ENCODE results near the gene CHRND.
"Not testable (repeated sequence)": the region's sequence is repeated elsewhere in the genome, so short reads cannot be mapped to it uniquely, and the experiment has no call there.

Gene CHRND

DNA sequence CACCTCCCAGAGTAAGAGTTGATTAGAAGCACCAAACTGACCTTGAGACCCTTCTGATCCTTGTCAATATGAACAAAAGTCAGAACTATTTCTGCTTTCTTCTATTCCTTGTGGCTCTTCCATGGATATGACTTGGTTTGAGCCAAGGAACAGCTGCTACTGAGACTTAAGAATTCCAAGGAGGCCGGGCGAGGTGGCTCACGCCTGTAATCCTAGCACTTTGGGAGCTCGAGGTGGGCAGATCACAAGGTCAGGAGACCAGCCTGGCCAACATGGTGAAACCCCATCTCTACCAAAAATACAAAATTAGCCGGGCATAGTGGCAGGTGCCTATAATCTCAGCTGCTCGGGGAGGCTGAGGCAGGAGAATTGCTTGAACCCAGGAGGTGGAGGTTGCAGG is 44.5 kb downstream of the CHRND start:
- not testable (repeated sequence) for H3K4me3 ChIP-seq (ENCODE audit: low read depth, low read length)

DNA sequence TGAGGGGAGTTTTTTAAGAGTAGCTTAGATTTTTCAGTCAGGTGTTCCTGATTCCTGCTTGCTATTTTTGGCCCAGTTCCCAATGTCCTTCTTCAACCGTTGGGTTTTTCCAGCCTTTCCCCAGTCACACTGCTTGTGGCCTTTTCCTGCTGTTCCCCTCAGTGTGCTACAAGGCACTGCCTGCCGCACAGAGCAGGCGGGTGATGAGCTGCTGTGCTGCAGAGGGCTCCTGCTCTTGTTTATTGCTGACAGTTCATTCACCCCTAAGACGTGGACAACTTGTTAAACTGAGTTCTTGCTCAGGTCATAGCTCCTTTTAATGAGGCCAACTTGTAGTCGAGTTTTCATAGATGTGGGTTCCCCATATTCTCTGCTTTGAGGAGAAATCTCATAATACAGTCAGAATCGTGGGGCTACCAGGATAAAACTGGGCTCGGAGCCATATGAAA is 45.1 kb downstream of the CHRND start:
- no peak overlapping the region for H3K4me3 ChIP-seq (ENCODE audit: low read depth, low read length)

DNA sequence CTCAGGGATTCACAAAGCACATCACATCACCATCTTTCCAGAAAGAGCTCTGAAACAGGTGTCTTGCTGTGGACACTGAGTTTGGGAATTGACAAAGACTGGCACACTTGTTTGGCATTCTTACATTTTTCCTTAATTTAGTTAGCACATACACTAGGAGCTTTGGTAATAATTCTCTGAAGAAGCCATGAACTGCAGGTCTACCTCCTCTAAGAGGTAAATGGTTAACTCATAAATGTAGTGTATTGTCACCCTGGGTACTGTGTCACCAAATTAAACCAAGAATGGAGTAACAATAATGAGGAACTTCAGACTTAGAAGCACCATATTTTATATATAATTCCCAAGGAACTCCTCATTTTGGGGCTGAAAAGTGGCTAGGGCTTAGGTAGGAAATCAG is 47.1 kb downstream of the CHRND start:
- no peak overlapping the region for H3K4me3 ChIP-seq (ENCODE audit: low read depth, low read length)

DNA sequence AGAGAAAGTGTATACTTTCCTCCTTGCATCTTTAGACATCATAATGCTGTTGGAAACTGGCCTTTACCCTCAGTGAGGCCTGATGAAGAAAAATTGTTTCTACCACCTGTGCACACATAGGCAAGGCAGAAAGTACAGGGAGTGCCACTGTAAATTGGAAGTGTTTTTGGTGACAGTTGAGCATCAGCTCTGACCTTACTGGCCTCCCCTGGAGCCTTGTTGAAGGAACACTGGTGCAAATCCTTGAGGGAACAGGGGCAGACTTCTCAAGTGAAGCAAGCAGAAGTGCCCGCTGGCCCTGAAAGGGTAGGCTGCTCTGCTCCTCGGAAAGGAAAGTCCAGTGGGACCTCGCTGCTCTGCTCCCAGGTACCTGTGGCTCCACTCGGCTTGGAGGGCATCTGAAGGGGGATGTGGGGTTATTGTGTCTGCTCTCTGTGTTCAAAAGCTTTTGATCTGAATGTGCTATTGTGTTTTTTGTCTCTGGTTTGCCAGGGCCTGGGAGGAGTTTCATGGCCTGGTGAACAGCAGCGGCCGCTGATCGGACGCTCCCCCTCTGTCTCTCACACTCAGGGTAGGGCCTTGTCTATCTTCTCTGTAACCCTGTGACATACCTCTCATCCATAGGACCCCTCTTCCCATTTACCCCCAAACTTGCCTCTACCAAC is 47.9 kb downstream of the CHRND start:
- H3K4me3 ChIP-seq (ENCODE audit: low read depth, low read length), result no peak overlapping the region

DNA sequence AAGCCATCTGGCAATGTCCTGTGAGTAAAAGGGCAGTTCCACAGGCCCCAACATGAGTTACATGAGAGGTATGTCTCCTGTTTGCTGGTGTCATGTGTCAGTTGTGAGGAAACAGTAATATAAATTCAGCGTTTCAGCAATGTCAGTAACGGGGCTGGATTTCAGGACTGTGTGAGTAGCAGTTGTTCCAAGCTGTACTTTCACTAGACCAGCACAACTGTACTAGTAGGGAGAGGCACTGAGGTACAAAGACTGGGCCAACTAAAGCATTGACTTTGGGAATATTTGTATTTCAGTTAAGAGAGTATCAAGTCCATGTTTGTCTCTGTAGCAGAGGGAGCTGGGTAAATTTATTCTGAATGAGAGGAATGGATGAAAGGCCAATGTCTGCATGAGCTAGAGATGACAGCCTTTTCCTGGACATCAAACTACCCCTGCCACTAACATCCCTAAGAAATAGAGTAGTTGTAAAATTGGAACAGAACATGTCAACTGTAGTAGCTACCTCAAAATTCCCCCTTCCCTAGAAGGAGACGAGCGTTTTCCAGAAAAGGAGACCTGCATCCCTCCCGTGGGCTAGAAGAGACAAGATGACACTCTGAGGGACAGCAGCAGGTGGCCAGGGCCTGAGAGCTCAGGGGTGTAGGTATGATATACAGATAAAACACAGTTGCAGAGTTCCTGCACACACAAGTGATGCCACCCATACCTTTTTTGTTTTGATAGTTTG is 48.9 kb downstream of the CHRND start:
- no peak overlapping the region for H3K4me3 ChIP-seq (ENCODE audit: low read depth, low read length)

DNA sequence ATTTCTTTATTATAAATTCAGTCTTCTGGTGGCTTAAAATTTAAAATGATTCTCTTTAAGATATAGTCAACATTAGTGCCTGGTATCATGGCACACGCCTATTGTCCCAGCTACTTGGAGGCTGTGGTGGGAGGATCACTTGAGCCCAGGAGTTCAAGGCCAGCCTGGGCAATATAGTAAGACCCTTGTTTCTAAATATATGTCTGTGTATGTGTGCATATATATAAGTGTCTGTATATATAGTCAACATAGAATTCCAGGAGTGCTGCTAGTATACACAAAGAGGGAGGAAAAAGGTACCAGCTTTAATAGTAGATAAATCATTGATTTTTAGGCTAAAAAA is 49.4 kb downstream of the CHRND start:
- H3K4me3 ChIP-seq (ENCODE audit: low read depth, low read length), result no peak overlapping the region

DNA sequence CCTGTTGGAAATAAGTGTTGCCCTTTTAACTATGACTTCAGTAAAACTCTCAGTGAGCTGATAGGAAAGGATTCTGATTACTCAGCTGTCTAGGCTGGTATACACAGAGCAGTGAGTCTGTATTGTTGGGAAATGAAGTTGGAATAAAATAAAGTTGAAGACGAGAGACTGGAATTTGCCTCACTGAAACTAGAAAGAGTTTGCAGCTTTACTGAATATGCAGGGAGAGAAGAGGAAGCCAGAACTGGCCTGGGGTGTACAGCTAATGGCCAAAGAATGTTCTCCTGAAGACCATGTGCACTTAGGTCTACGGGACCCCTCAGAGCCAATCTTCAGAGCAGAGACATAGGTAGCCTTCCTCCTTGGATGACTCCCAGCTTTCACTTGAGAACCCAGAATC is 51.0 kb downstream of the CHRND start:
- no peak overlapping the region for H3K4me3 ChIP-seq (ENCODE audit: low read depth, low read length)

DNA sequence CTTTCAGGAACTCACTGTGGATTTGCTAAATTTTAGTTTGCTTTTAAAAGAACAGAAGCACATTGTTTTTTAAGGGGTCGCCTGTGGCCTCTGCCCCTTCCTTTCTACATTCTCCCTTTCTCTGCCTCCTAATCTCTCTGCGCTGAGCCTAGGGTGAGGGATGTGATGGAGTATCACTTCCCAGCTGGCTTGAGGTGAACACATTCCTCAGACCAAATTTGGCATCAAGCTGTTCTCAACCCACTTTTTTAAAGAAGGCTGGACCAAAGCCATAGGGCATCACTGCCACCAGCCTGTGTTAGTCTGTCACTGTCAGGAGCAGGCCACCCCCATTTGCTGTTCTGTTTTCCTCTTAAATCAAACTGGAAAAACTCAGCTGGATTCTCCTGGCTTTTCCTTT is 51.9 kb downstream of the CHRND start:
- no peak overlapping the region for H3K4me3 ChIP-seq (ENCODE audit: low read depth, low read length)

DNA sequence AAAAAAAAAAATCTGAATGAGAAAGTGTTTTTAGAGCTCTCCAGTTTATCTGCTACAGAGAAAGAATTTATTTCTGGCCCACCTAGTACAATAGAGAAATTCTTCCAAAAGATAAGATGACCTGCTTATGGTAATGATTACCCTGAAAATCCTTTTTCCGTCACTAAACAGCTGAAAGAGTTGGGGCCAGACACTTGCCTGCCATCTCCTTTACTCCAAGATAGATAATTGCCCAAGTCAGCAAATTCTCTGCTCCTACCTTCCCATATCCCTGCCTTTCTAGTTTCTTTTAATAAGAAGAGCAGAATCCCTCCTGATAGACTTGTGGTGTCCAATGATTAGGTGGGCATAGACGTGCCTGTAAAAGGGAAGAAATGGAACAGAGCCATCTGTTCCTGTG is 52.7 kb downstream of the CHRND start:
- H3K4me3 ChIP-seq (ENCODE audit: low read depth, low read length), result no peak overlapping the region

DNA sequence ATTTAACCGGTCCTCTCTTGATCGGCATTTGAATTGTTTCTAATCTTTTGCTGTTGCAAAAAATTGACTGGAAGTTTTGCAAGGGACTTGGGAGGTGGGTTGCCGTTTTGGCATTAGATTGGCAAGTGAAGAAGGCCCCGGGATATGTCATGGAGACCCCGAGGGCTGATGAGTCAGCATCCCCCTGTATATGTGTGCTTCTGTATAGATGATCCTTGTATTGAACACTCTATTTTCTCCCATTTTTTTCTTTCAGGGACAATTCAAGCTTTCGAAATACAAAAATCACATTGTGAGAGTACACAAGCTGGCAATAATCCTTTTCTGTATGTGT is 54.7 kb downstream of the CHRND start:
- H3K4me3 ChIP-seq (ENCODE audit: low read depth, low read length), result no peak overlapping the region

DNA sequence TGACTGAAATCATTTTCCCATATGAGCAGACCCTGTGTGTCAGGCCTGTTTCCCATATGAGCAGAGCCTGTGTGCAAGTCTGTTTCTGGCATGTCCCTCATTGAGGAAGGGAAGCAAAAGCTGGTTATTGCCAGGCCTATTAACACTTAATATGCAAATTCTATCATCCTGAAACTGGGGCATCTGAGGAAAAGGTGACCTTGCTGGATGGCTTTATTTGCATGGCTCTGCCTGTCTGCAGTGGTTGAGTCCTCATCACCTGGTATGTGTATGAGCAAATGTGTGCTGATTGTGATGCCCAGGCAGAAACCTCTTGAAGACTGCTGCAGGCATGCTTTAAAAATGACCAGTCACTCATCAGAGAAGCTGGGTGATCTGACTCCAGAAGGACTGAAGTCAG is 55.8 kb downstream of the CHRND start:
- H3K4me3 ChIP-seq (ENCODE audit: low read depth, low read length), result no peak overlapping the region

DNA sequence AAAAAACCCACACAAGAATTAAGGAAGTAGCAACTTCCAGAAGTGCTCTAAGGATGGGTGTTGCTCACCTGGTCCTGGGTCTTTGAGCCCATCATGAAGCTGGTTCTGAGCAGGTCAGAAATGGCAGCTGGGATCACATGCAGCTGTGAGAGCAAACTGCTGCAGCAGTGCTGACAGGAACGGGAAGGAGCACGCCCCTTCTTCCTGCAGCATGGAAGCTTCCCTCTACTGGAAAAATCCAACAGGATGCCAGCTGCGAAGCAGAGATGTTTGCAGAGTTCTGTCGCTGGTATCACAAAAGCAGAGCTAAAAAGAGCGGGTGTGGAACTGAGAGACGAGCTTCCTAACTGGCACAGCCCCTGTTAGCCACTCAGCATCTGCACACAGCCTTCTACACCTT is 58.3 kb downstream of the CHRND start:
- H3K4me3 ChIP-seq (ENCODE audit: low read depth, low read length), result no peak overlapping the region
